Epithelial cell of prostate (primary cell): Measurements from ENCODE around the gene UNC13A.
"Not testable (repeated sequence)": the region's sequence is repeated elsewhere in the genome, so short reads cannot be mapped to it uniquely, and the experiment has no call there.

Source experiments
- DNase-seq: peaks from one replicate; pipeline ENCODE4 v3.0.0-alpha.2; 2011; ENCODE audit warnings: low read depth, low spot score
- H3K27ac ChIP-seq: fragments of 450-650 bp; 2 replicates; pipeline ENCODE4 v1.5.1; 2017; ENCODE audit warnings: mild to moderate bottlenecking

UNC13A gene

GRCh38 chr19:17607936-17608335 lies 80.2 kb downstream of the UNC13A start:
- no peak overlapping the region for H3K27ac ChIP-seq

GRCh38 chr19:17606590-17607185 lies 81.5 kb downstream of the UNC13A start:
- DNase-seq, result no peak

More at GRCh38 chr19:17607936-17608335, 80.2 kb downstream of the UNC13A start:
- no peak for DNase-seq

GRCh38 chr19:17605761-17606589 lies 82.2 kb downstream of the UNC13A start:
- peak; percentile 8 for DNase-seq
- peak overlapping the region; percentile 20 for H3K27ac ChIP-seq

More at GRCh38 chr19:17606590-17607185, 81.5 kb downstream of the UNC13A start:
- H3K27ac ChIP-seq, result no peak overlapping the region

GRCh38 chr19:17605117-17605516 lies 83.0 kb downstream of the UNC13A start:
- DNase-seq, result no peak

GRCh38 chr19:17604372-17605025 lies 83.7 kb downstream of the UNC13A start:
- no peak for DNase-seq
- H3K27ac ChIP-seq, result no peak overlapping the region

More at GRCh38 chr19:17605117-17605516, 83.0 kb downstream of the UNC13A start:
- H3K27ac ChIP-seq, result no peak overlapping the region

GRCh38 chr19:17602872-17603510 lies 85.2 kb downstream of the UNC13A start:
- H3K27ac ChIP-seq, result no peak overlapping the region
- no peak for DNase-seq

- no peak for DNase-seq
These were observed 85.9 kb downstream of the UNC13A start for GRCh38 chr19:17602217-17602616.

GRCh38 chr19:17601683-17602082 lies 86.5 kb downstream of the UNC13A start:
- H3K27ac ChIP-seq, result no peak overlapping the region

More at GRCh38 chr19:17602217-17602616, 85.9 kb downstream of the UNC13A start:
- no peak overlapping the region for H3K27ac ChIP-seq

GRCh38 chr19:17599780-17600179 lies 88.4 kb downstream of the UNC13A start:
- no peak for DNase-seq
- no peak overlapping the region for H3K27ac ChIP-seq

More at GRCh38 chr19:17601683-17602082, 86.5 kb downstream of the UNC13A start:
- DNase-seq, result no peak

- no peak for DNase-seq
- H3K27ac ChIP-seq, result no peak overlapping the region
These were observed 89.2 kb downstream of the UNC13A start for GRCh38 chr19:17598953-17599352.

GRCh38 chr19:17598063-17598462 lies 90.1 kb downstream of the UNC13A start:
- DNase-seq, H3K27ac ChIP-seq: not testable (repeated sequence)

GRCh38 chr19:17594296-17594695 lies 93.9 kb downstream of the UNC13A start:
- H3K27ac ChIP-seq, DNase-seq: not testable (repeated sequence)

- DNase-seq, result no peak
- H3K27ac ChIP-seq, result no peak overlapping the region
These were observed 97.3 kb downstream of the UNC13A start for GRCh38 chr19:17590866-17591265.

- not testable (repeated sequence) for H3K27ac ChIP-seq, DNase-seq
These were observed 102.8 kb downstream of the UNC13A start for GRCh38 chr19:17585395-17585794.

- no peak overlapping the region for H3K27ac ChIP-seq
- DNase-seq, result no peak
These were observed 104.0 kb downstream of the UNC13A start for GRCh38 chr19:17584132-17584531.

- DNase-seq, result no peak
- H3K27ac ChIP-seq, result no peak overlapping the region
These were observed 105.5 kb downstream of the UNC13A start for GRCh38 chr19:17582613-17583012.

GRCh38 chr19:17581211-17581874 lies 106.8 kb downstream of the UNC13A start:
- H3K27ac ChIP-seq, result no peak overlapping the region
- DNase-seq, result no peak

GRCh38 chr19:17580470-17581144 lies 107.5 kb downstream of the UNC13A start:
- no peak for DNase-seq
- H3K27ac ChIP-seq, result no peak overlapping the region

GRCh38 chr19:17579661-17580244 lies 108.4 kb downstream of the UNC13A start:
- no peak for DNase-seq
- no peak overlapping the region for H3K27ac ChIP-seq
